Stomach (tissue), 4 donors: ENCODE results near the gene SYNE2.

Experiments
- EP300 ChIP-seq: sonication (generic); formaldehyde crosslinking; IDR thresholded peaks from one replicate; pipeline ENCODE4 v1.6.1; 2017; ENCODE audit warnings: antibody characterized with exemption
- POLR2A ChIP-seq, 4 donors: fragments of 450-650 bp; IDR thresholded peaks; one replicate each; pipeline ENCODE4 v1.6.1; 2016; ENCODE audit warnings: antibody characterized with exemption in 4 of 4, control low read depth in 2 of 4, mild to moderate bottlenecking in 1 of 4, moderate library complexity in 1 of 4
- POLR2AphosphoS5 ChIP-seq, 3 donors: sonication (generic); formaldehyde crosslinking; IDR thresholded peaks; one replicate each; pipeline ENCODE4 v1.6.1; 2016; ENCODE audit warnings: antibody characterized with exemption in 3 of 3
- TF ChIP-seq, protein P1 (sequence below), 7 experiments: fragments of 450-650 bp in 4 of 7; fragments of 200-600 bp in 3 of 7; sonication (generic) in 3 of 7; IDR thresholded peaks; one replicate each; pipeline ENCODE4 v1.5.1; 2016 to 2019; ENCODE audit warnings: antibody characterized with exemption in 7 of 7, control low read depth in 2 of 7, mild to moderate bottlenecking in 1 of 7

DNA sequence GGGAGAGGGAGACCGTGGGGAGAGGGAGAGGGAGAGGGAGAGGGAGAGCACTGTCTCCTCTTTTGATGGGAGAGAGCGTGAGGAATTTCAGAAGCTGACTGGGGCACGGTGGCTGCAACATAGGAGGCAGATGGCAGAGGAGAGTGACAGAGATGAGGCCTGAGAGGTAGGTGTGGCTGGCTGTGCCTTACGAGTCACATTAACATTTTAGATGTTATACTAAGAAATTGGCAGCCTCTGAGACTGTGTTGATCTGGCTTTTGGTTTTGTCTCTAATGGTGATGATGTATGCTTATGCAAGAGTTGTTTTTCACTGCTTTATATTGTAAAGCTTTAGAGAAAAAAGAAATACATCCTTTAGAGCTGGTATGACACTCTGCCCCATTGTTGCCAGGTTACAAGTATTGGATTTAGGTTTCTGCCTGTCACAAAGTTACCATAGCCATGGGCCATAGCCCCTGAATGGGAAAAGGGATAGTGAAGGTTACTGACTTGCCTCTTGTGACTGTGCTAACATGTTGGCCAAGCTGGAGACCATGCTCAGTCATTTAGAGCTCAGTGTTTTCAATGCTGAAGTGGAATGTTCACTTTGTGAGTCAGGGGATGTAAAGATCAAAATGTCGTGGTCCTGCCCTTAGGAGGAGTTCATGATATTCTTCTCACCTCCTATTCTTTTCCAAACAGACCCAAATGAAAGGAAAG is 186.2 kb downstream of the SYNE2 start:
- TF ChIP-seq POLR2AphosphoS5 (IDR thresholded peaks at IDR 0.05): no peak
- no peak for TF ChIP-seq EP300
- TF ChIP-seq POLR2A (IDR thresholded peaks at IDR 0.05): no peak
- TF ChIP-seq, protein P1, sequence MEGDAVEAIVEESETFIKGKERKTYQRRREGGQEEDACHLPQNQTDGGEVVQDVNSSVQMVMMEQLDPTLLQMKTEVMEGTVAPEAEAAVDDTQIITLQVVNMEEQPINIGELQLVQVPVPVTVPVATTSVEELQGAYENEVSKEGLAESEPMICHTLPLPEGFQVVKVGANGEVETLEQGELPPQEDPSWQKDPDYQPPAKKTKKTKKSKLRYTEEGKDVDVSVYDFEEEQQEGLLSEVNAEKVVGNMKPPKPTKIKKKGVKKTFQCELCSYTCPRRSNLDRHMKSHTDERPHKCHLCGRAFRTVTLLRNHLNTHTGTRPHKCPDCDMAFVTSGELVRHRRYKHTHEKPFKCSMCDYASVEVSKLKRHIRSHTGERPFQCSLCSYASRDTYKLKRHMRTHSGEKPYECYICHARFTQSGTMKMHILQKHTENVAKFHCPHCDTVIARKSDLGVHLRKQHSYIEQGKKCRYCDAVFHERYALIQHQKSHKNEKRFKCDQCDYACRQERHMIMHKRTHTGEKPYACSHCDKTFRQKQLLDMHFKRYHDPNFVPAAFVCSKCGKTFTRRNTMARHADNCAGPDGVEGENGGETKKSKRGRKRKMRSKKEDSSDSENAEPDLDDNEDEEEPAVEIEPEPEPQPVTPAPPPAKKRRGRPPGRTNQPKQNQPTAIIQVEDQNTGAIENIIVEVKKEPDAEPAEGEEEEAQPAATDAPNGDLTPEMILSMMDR (IDR thresholded peaks at IDR 0.05): no peak
